Inflammatory macrophage (primary cell): ENCODE measurements around the gene RNF115.
"Not testable (repeated sequence)": the region's sequence is repeated elsewhere in the genome, so short reads cannot be mapped to it uniquely, and the experiment has no call there.

ENCODE experiments used
- DNase-seq, 2 donors: peaks; one replicate each; pipeline ENCODE4 v3.0.0-alpha.2; 2020 to 2022
- total RNA-seq, 18 experiments: gene quantifications; one replicate each; lab custom pipeline; 2026; ENCODE audit warnings: mixed read lengths in 6 of 18, inconsistent platforms in 2 of 18; lab: John Stamatoyannopoulos, UW

Gene RNF115
- 40.0 to 125 (median 49.5) reads per million in 18 experiments for total RNA-seq

DNA sequence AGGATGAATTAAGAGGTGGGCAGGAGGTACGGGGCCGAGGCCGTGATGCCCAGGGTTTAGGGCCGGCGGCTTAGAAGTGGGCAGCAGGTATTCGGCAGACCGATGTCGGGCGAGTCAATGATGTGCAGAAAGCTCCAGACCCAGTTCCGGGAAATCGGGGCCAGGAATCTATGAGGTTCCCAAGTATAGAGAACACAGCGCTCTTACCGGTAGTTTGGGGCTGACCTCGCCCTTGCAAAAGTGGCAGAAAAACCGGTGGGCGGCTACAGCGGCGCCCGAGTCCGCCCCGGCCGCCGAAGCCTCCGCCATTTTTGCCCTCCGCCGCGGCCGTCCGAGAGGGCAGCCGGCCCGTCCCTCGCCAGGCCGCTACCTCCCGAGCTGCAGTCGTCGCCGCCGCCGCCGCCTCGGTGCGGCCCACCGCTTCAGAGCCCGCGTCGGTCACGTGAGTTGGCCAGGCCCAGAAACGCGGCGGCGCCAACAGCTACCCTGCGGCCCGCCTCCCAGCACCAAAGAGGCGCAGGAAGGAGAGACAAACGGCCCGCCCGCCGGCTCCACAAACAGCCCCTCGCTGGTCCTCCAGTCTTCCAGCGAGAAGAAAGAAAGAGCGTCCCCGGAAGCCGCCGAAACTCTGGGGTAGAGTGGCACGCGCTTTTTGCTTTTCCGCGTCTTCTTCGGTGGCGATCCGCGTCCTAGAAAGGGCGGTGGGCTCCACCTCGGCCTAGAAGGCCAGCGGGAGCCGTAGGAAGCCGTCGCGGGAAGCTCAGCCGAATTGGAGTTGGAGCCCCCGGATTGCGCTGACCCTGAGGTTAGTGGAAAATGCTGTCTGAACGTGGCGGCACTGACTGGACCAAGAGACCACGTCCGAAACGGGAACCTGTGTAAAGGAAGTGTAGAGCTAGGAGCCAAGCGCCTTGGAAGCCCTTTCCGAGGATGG is at the start of gene RNF115, which contains the start of gene POLR3C:
TSS of gene RNF115 (minus strand) at position 531 of the 934 bp plus-strand sequence. CDS start at position 309, 222 bp downstream.
TSS of gene POLR3C (plus strand) at position 636 of the 934 bp plus-strand sequence. CDS start 1,577 bp downstream, outside the sequence.
- peak; percentile 82 to 86 for DNase-seq

DNA sequence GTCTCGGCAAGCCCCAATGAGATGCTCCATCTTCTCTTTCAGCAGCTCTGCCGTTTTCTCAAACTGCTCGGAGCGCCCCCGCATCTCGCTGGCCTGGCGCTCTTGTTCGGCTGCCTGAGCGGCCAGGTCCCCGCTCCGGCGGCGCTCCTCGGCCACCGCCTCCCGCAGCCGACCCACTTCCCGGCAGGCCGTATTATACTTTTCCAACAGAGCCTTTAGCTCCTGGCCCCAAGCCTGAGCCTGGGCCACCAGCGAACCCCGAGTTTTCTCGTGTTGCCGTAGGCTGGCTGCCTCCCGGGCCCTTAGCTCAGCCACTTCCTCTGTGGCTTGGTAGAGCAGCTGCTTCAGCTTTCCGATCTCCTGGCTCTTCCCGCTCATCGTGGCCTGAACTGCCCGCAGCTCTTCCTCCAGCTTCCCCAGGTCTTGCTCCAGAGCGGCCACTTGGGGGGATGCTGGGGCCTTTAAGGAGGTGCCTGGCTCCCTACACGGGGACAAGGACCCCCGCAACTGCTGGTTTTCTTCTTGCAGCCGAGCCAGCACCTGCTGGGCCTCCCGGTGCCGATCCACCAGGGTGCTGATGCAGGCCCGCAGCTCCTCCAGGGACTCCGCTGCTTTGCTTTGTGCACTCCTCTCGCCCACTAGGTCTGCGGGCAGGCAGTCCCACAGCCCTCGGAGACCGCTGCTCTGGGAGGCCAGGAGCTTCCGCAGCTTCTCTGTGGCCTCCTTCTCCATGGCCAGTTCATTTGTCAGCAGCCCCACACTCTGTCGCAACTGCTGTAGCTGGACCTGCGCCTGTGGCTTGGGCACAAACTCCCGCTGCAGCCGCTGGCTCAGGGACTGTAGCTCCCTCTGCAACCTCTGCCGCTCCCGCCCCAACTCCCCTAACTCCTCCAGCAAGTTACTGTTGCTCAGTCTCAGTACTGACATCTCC is 48.4 kb upstream of the RNF115 start:
- peak; percentile 58 to 74 for DNase-seq

DNA sequence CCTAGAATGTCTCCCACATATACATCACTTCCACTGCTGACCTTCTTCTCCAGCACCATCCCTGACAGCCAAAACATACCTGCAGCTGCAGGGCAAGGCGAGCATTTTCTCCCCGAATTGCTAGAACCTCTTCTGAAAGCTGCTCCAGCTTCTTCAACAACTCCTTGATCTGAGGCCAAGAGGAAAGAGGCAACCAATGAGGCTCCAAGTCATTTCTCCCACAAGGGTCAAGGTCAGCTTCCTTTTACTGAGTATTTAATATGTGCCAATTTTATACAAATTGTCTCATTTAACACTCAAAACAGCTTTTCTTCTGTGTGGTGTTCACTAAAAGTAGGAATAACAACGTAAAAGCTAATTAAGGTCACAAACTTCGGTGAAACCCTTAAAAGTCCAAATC is 44.3 kb upstream of the RNF115 start:
- DNase-seq, result no peak

DNA sequence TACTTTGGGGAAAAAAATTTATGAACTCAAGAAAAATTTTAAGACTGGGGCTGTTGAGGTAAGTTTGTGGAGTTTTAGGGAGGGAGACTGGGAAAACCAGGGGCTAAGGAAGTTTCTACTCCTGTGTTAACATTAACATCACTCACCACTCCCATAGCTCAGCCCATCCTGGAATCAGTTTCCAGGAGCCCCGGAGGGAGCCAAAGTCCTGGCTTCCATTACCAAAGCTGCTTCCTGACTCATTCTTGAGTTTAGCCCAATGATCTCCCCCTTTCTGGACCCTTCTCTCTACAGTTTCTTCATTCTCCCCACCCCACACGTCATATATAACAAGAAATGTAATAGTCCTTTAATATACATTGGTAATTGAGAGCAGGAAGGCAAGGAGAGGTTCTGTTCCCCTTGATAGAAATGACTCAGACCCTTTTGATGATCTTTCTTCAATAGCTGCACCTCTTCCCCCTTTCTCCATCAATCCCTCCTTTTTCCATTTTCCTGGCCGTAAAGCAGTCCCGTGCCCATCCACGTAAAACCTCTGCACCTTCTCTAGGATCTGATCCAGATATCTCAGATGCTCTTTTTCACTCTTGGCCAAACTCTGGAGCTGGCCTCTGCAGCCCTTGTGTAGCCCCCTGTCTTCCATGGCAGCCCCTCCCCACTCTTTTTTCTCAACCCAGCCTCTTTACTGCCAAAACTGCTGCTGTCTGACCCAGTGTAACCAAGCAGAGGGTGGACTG is 39.6 kb upstream of the RNF115 start:
- DNase-seq, result no peak

DNA sequence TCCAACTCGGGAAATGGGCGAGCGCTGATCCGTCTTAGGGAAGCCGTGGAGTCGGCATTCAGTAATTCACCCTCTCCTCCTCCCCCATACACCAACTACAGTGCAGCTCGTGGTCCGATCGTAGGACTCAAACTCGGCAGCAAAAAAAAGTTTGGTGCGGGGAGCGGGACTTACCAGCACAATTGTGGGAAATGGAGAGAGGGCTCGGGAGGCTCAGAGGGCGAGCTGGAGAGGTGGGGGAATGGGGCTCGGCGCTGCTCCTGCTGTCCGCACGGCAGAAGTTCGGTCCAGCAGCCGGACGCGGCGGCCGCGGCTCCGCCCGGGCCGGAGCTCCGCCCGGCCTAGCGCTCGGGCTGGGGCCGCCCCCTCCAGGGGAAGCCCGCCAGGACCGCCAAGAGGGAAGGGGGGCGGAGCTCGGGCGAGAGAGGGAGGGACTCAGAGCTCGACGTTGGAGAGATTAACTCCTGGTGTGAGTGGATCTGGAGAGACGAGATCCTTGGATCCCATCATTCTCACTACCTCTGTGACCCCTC is 35.7 kb upstream of the RNF115 start:
- DNase-seq, result peak; percentile 81 to 87

DNA sequence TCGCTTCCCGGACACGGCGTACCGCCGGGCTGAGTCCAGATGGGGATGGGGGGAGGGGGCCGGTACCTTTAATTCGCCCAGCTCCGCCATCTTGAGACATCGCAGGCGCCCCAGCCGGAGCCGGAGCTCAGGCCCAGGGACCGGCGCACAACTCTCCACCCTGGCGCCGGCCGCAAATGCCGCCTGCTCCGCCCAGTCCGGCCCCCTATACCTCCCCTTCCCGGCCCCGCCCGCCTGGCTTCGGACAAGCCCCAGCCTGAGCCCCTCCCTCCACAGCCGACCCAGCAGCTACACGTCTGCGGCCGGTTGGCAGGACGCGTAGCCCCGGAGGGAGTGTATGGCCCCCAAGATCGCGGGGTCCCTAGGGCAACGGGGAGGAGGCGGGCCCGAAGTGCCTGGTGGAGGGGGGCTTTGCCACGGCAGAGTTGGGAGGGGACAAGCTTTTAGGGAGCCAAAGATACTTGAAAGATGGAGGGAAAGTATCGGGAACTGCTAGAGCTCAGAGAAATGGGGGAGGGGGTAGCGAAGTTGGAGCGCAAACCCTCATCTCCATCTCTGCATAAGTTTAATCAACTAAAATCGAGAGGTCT is 35.1 kb upstream of the RNF115 start, which contains the start of gene PIAS3:
TSS of gene PIAS3 (minus strand) at position 181 of the 590 bp plus-strand sequence. CDS start at position 90, 91 bp downstream.
- DNase-seq, result peak; percentile 90 to 93

DNA sequence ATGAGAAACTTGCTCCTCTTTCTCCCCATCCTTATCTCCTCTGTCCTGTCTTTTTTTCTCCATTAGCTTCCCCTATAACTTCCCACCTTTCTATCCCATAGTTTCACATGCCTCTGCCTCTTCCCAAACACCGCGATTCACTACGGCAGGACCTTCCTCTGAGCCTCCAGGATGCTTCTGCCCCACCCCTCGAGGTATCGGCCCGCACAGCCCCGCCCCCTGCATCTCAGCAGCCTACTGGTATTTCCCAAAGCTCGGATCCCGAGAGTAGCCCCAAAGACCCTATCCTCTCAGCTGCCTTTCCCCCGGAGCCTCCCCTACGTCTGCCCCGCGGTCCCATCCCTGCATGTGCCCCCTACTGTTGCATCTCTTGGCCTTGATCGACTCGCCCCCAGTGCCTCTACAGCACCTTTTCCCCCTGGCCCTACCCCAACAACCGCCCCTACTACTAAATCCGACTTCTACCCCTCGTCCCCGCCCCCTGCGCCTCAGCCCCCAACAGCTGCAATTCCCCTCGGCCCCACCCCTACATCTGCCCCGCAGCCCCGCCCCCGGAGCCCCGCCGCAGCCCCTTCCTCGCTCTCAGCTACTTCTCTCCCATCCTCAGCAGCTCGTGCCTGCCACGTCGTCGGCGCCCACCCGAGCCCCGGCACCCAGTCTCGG is 34.5 kb upstream of the RNF115 start:
- DNase-seq, result peak in 1 of 2 donors; percentile 40

DNA sequence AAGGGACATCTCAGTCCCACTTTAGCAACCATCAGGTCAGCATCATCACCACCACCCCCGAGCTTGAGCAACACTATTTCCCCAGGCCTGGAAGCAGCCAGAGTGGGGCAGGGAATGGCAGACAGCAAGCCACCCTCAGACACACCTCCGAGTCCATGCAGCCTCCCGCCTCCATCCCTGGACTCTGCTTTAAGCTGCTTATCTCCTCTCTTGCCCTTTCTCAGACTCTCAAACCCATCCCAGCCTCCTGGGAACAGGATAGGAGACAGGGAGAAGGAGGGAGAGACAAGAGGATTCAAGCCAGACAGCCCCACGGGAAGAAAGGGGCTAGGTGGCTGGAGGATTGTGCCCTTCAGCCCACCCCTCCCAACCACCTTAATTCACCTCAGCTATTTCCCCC is 33.3 kb upstream of the RNF115 start:
- no peak for DNase-seq

DNA sequence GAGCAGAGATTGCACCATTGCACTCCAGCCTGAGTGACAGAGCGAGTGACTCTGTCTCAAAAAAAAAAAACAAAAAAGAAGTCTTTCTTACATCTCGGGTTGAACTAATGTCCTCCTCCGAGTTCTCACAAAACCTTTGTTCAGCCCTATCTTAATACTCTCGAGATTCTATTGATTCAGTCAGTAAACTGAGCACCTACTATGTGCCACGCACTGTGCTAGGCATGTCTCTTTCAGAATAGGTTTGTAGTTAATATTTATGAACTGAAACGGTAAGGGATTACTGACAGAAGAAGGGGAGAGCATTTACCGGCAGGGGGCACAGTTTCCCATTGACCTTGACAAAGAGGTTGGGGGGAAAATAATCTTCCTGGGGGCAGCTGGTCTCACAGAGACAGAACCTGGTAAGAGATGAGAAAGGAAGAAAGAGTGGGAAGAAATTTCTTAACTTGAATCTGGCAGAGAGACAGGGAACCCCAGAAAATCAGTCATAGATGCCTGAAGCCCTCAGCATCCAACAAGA is 31.6 kb upstream of the RNF115 start:
- DNase-seq, result no peak

DNA sequence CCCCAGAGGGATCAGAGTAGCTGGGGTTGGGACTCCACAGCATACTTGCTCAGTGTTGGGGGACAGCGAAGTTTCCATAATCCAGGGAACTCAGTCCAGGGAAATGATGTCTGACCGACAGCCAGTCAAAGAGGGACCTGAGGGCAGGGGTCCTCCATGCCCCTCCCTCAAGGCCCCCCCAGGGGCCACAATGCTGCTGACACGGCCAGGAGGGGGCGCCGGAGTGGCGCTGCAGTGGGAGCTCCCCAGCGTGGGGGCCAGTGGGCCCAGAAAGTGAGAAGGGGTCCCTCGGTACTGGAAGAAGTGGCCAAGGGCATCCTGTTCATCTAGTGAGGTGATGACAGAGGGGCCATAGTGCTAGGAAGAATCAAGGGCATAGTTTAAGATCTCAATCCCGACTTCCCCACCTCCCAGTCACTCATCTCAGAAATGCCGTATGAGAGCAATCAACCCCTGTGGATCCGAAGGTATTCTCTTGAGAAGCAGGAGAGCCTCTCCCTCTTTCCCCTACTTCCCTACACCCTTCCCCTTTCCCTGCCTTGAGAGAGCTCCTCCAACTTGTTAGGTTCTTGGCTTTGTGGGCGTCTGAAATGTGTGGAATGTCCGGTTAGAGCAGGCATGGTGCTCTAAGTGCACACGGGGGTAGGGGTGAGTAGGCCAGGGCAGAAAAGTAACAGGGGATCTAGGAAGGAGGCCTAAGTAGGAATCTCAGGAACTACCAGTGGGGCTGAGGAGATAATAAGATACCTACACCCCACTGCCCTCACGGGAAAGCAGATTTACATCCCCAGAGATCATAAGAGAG is 25.7 kb upstream of the RNF115 start:
- DNase-seq, result no peak

DNA sequence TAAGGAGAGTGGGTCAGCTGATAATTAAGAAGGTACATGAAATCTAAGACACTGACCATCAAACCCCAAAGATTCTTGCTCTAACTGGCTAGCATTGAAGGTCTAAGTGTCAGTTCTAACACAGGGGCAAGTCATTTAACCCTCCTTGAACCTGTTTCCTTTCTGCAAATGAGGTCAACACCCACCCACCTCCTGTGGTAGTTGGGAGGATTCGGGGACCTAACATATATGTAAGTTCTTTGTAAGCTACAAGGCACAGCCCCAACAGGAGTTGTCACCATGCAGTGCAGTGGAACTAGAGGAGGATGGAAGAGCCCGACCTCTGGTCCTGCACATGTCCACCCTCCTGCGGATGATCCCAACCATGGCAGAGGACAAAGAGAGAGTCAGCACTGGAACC is 23.9 kb upstream of the RNF115 start:
- no peak for DNase-seq

DNA sequence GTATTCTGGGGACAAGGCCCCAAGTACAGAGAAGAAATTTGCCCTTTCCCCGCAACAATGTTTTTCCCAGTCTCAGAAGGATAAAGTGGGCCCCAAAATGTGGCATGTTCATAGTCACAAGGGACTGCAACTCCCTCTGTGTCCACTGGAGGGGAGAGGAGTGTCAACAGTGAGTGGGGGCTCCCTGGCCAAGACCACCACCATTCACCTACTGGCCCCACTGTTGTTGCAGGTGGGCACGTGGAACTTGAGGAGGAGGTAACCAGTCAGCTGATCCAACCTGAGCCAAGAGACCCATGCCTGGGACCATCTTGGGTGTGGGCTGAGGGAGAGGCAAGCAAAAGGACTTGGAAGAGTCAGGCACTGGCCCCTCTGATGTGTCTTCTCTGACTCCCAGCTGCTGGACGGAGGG is 22.3 kb upstream of the RNF115 start:
- peak; percentile 40 for DNase-seq

DNA sequence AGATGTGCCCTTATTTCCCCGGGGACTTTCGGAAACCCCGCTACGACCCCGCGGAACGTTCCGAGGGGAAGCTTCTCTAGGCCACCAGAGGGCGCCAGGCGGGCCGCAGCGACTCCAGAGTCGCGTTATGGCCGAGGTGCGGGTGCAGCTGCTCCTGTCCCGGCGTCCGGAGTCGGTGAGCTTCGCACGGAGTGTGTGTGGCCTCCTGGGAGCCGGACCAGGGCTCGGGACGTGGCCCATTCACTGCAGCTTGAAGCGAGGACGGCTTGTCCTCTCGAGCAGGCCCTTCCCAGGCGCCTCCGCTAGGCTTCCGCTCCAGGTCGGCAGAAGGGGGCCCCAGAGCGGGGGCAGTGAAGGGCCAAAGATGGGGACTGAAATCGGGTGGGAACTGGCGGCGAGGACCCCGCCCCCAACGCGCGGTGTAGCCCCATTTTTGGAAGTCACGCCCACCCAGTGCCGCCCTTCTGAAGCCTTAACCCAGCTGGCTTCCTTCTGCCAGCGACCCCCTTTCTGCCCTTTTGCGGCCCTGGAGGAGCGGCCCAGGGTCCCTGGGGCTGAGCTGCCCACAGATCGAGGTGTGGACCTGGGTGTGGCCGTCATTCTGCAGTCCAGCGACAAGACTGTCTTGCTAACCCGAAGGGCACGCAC is 21.7 kb upstream of the RNF115 start, which contains the start of gene NUDT17:
TSS of gene NUDT17 (plus strand) at position 117 of the 648 bp plus-strand sequence. CDS start at position 128, 11 bp downstream.
- peak; percentile 69 to 78 for DNase-seq

DNA sequence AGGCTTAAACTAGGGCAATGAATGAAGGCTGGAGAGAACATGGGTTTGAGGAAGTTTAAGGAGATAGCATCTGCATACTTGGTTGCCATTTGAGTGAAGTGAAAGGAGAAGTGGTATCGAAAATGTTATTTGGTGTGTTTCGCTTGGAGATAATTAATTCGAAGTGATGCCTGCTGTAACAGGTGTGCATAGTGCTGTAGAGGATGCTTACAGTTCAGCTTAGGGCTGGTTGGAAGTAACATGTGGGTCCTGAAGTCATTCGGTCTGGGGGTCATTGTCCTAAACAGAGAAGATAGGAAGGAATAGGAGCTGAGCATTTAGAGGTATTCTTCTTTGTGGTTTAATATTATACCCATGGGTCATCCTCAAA is 21.2 kb upstream of the RNF115 start:
- DNase-seq, result peak; percentile 43 to 60

DNA sequence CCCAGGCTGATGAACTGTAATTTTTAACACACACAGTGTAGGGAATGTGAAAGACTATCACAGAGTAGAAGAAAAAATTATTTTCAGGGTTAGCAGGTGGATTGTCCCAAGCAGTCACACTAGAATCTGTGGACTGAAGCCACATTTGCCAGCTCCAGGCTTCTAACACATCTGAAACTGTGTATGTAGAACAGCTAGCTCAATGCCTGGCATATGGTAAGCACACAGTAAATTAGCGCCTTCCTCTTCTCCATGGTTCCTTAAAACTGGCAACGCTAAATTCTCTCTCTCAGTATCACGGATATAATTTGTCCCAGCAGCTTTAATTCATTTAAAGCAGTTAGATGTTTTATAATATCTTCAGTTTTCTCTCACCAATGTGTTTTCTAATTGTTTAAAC is 19.1 kb upstream of the RNF115 start:
- no peak for DNase-seq

DNA sequence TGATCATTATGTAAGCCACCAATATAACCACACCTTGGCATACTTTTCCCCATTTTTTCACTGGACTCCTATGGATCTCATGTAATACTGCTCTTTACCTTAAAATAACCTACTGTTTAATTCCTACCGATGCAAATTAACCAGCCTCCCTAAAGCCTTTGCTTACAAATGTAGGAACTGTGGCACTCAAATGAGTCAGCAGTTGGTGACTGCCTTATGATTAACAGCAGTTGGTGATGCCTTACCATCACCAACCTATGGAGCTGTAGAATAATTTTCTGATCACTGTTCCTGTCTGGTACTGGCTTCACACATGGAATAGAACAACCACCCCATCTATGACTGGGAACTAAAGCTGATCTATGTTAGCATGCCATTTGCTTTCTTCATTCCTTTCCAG is 13.8 kb upstream of the RNF115 start:
- peak; percentile 11 to 47 for DNase-seq

DNA sequence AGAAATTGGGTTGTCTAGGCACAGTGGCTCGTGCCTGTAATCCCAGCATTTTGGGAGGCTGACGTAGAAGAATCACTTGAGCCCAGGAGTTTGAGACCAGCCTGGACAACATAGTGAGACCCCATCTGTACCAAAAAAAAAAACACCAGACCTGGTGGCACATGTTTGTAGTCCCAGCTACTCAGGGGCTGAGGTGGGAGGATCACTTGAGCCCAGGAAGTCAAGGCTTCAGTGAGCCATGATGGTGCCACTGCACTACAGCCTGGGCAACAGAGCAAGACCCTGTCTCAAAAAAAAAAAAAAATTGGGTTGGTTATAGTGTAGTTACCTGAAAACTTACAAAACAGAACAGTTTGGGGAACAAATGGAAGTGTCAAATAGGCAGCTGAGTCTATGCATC is 6.9 kb upstream of the RNF115 start:
- DNase-seq, result not testable (repeated sequence)

DNA sequence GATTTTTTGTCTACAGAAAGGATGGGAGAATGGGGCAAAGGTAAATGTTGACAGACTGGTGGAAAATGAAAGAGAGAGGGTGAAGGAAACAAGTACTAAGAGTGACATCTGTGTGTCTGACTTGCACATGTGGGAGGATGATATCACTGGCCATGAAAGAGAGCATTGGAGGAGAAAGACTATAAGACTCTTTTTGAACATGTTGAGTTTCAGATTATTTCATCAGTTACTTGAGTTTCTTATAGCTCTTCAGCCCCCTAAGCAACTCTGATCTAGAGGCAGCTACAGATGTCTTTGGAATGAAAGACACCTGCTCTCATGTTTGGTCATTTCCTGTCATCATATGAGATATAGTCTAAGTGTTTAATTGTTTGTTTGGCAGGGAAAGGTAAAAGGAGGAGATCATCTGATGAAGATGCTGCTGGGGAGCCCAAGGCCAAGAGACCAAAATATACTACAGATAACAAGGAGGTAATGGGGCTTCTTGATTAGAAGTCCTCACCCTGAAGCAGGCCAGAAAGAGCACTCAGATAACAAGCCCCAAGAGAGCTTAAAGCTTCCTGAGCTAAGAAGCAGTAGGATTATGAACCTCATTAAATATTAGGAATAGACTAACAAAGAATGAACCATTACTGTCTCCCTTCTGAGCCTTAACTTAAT is 4.6 kb upstream of the RNF115 start:
- DNase-seq, result no peak
